Esophagus squamous epithelium (tissue), 4 donors: ENCODE measurements around the gene PPP2R5C.

Experiments
- POLR2A ChIP-seq, 4 donors: fragments of 450-650 bp; IDR thresholded peaks; one replicate each; pipeline ENCODE4 v1.6.1; 2017; ENCODE audit warnings: antibody characterized with exemption in 4 of 4, mild to moderate bottlenecking in 4 of 4, moderate library complexity in 3 of 4
- TF ChIP-seq, protein P1 (sequence below), 6 experiments: fragments of 450-650 bp in 4 of 6; fragments of 200-600 bp in 2 of 6; sonication (generic) in 2 of 6; IDR thresholded peaks; one replicate each; pipeline ENCODE4 v1.5.1; 2016 to 2019; ENCODE audit warnings: antibody characterized with exemption in 6 of 6, mild to moderate bottlenecking in 4 of 6, moderate library complexity in 4 of 6

GRCh38 chr14:101844751-101845150 is 83.2 kb downstream of the PPP2R5C start:
- TF ChIP-seq, protein P1, sequence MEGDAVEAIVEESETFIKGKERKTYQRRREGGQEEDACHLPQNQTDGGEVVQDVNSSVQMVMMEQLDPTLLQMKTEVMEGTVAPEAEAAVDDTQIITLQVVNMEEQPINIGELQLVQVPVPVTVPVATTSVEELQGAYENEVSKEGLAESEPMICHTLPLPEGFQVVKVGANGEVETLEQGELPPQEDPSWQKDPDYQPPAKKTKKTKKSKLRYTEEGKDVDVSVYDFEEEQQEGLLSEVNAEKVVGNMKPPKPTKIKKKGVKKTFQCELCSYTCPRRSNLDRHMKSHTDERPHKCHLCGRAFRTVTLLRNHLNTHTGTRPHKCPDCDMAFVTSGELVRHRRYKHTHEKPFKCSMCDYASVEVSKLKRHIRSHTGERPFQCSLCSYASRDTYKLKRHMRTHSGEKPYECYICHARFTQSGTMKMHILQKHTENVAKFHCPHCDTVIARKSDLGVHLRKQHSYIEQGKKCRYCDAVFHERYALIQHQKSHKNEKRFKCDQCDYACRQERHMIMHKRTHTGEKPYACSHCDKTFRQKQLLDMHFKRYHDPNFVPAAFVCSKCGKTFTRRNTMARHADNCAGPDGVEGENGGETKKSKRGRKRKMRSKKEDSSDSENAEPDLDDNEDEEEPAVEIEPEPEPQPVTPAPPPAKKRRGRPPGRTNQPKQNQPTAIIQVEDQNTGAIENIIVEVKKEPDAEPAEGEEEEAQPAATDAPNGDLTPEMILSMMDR (IDR thresholded peaks at IDR 0.05) = no peak
- no peak for TF ChIP-seq POLR2A (IDR thresholded peaks at IDR 0.05)
